Common myeloid progenitor, CD34-positive (primary cell): ENCODE results near the gene RRP1.

Experiments
- CTCF ChIA-PET: fragments of 350-600 bp; sonication (Branson Sonifier 250); formaldehyde crosslinking; loops from one replicate; lab custom pipeline; 2021; ENCODE audit warnings: antibody characterized with exemption; lab: Charles Lee
- POLR2A ChIA-PET: fragments of 350-600 bp; sonication (Branson Sonifier 250); formaldehyde crosslinking; loops from one replicate; lab custom pipeline; 2021; ENCODE audit warnings: antibody characterized with exemption; lab: Charles Lee
- DNase-seq, 3 donors: peaks; one replicate each; pipeline versions ENCODE4 v3.0.0 to v3.0.0-alpha.2; 2013
- H3K27ac ChIP-seq, 2 experiments: 1 replicate in 1 of 2; 2 replicates in 1 of 2; pipeline ENCODE4 v1.7.0; 2013; ENCODE audit warnings: inconsistent platforms in 2 of 2, low read length in 2 of 2, mild to moderate bottlenecking in 2 of 2, low read depth in 1 of 2, moderate library complexity in 1 of 2; ENCODE audit not compliant: severe bottlenecking in 2 of 2, insufficient read depth in 1 of 2, poor library complexity in 1 of 2
- H3K27me3 ChIP-seq, 5 experiments: replicated peaks in 2 of 5; 1 replicate in 3 of 5; 2 replicates in 2 of 5; pipeline versions ENCODE4 v1.6.1 to v1.7.0; 2013; ENCODE audit warnings: low read length in 4 of 5, mild to moderate bottlenecking in 2 of 5, moderate library complexity in 2 of 5, inconsistent platforms in 1 of 5; ENCODE audit not compliant: insufficient read depth in 5 of 5, control insufficient read depth in 4 of 5
- H3K36me3 ChIP-seq, 4 experiments: 1 replicate in 2 of 4; 2 replicates in 2 of 4; pipeline versions ENCODE4 v1.6.1 to v1.7.0; 2013; ENCODE audit warnings: low read length in 3 of 4, control low read depth in 1 of 4, mild to moderate bottlenecking in 1 of 4; ENCODE audit not compliant: control insufficient read depth in 4 of 4, insufficient read depth in 4 of 4
- H3K4me1 ChIP-seq, 4 experiments: 1 replicate in 3 of 4; 2 replicates in 1 of 4; pipeline versions ENCODE4 v1.6.1 to v1.7.1; 2013; ENCODE audit warnings: low read length in 3 of 4, mild to moderate bottlenecking in 3 of 4, control low read depth in 1 of 4, inconsistent platforms in 1 of 4, moderate library complexity in 1 of 4; ENCODE audit not compliant: control insufficient read depth in 4 of 4, insufficient read depth in 4 of 4; ENCODE audit errors: control extremely low read depth in 1 of 4
- H3K4me3 ChIP-seq, 7 experiments: 1 replicate in 4 of 7; 2 replicates in 3 of 7; pipeline versions ENCODE4 v1.5.1 to v1.7.0; 2013; ENCODE audit warnings: mild to moderate bottlenecking in 7 of 7, low read length in 6 of 7, moderate library complexity in 6 of 7, inconsistent platforms in 2 of 7, low read depth in 2 of 7, control low read depth in 1 of 7; ENCODE audit not compliant: insufficient read depth in 4 of 7, control insufficient read depth in 1 of 7; ENCODE audit errors: extremely low read depth in 1 of 7
- H3K9me3 ChIP-seq, 5 experiments: 1 replicate in 4 of 5; 2 replicates in 1 of 5; pipeline versions ENCODE4 v1.6.1 to v1.7.1; 2013; ENCODE audit warnings: low read length in 4 of 5, mild to moderate bottlenecking in 2 of 5, inconsistent platforms in 1 of 5, low read depth in 1 of 5, moderate library complexity in 1 of 5; ENCODE audit not compliant: control insufficient read depth in 4 of 5, insufficient read depth in 2 of 5; ENCODE audit errors: control extremely low read depth in 1 of 5
- WGBS: methylation state at CpG from one replicate; pipeline ENCODE4 v1.1.5; 2013; ENCODE audit not compliant: insufficient coverage; 5-methylcytosine and 5-hydroxymethylcytosine counted together

The RRP1 gene

DNA sequence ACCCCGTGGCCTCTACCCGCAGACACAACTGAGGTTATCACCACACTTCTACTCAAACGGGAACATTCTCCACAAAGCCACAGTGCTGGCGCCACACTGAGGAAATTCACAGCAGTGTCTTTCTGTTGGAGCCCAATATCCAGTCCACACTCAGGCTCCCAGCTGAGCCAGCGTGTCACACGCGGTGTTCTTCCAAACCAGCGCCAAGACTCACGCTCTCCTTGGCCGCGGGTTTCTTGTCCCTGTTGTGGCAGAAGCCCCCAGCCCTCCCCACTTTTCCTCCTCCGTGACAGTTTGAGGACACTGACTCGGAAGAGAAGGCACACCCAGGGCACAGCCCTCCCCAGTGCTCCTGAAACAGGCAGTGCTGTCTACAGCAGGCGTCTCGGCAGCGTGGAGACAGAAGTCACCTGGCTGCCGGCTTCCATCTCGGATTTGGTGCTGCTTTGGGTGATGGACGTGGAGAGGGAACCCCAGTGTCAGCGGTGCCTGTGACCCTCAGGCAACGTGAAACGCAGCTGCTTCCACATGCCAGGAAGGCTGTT, 40.3 kb downstream of the RRP1 start:
- CTCF ChIA-PET: interaction anchor here (1.3 to 2.9 kb wide), 4 partner anchors 11 to 21 kb away, joined by 3 to 10 read pairs (median 4); no protein-coding TSS in a partner anchor
- Histone ChIP-seq H3K27me3 (peaks cover 0 to 15% (median 2%) of the 10 kb centered on the region in 5 experiments), H3K4me1 (peaks cover 0 to 15% (median 10%) of the 10 kb centered on the region in 4 experiments), H3K27ac (no peak overlapping the region), H3K36me3 (no peaks in the 10 kb centered on the region), H3K9me3 (peaks cover 0 to 5% (median 3%) of the 10 kb centered on the region in 5 experiments), H3K4me3 (no peak overlapping the region)
- 75% methylated on average over 22 of the region's 22 CpGs for WGBS
- POLR2A ChIA-PET: interaction anchor here (0.6 kb wide), 1 partner anchor 97 kb away, joined by 3 read pairs; no protein-coding TSS in a partner anchor
- DNase-seq: peak in 2 of 3 donors; percentile 45 to 46

DNA sequence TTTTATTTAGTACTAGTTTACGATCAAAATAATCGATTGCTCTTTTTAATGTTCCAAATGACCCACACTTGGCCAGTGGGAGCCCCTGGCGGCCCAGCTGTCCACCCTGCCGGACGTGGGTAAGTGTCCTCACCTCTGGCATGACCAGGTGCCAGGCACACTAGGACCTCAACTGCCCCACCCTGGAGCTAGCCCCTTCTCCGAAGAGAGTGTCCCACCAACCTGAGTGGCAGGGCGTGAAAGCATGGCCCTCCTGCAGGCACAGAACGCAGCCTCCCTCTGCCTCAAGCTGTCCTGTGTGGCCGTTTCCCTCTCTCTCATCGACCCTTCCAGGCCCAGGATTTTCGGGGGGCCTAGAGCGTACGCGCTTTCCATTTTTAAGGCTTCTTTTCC, 42.8 kb downstream of the RRP1 start:
- H3K36me3 ChIP-seq: no peaks in the 10 kb centered on the region
- peaks cover 0 to 34% (median 24%) of the 10 kb centered on the region in 4 experiments for H3K4me1 ChIP-seq
- H3K4me3 ChIP-seq: no peak overlapping the region
- peaks cover 0 to 12% (median 0%) of the 10 kb centered on the region in 5 experiments for H3K27me3 ChIP-seq
- ChIA-PET POLR2A (no interaction called here), CTCF (interaction anchor here (1.3 to 2.9 kb wide), 2 partner anchors 21 to 123 kb away, joined by 4 to 10 read pairs; no protein-coding TSS in a partner anchor)
- no peak for DNase-seq
- H3K27ac ChIP-seq: no peak overlapping the region
- H3K9me3 ChIP-seq: peaks cover 0 to 5% (median 3%) of the 10 kb centered on the region in 5 experiments
- WGBS: 95% methylated on average over 14 of the region's 14 CpGs

DNA sequence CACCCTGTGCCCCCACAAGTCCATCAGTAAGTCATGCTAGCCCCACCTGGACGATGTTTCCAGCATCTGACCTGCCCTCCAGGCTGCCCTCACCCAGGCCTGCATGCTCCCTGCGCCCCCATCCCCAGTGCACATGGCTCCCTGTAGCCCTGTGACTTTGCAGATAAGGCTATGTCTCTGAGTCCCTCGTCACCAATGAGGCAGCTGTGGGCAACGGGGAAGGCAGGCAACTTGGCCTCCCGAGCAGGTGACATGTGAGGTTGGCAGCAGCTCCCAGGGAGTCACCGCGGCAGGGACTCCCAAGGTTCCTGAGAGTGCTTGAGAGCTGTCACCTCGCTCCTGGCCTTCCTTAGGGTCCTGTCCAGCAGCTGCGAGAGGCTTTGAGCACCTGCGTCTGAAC, 43.3 kb downstream of the RRP1 start:
- Histone ChIP-seq H3K27me3 (peaks cover 0 to 12% (median 0%) of the 10 kb centered on the region in 5 experiments), H3K36me3 (no peaks in the 10 kb centered on the region), H3K4me3 (no peak overlapping the region), H3K27ac (no peak overlapping the region), H3K9me3 (peaks cover 0 to 5% (median 3%) of the 10 kb centered on the region in 5 experiments), H3K4me1 (peaks cover 0 to 34% (median 24%) of the 10 kb centered on the region in 4 experiments)
- CTCF ChIA-PET: interaction anchor here (1.3 to 1.6 kb wide), 2 partner anchors 31 to 122 kb away, joined by 3 to 4 read pairs; no protein-coding TSS in a partner anchor
- 84% methylated on average over 10 of the region's 10 CpGs for WGBS
- no peak for DNase-seq
- POLR2A ChIA-PET: no interaction called here

DNA sequence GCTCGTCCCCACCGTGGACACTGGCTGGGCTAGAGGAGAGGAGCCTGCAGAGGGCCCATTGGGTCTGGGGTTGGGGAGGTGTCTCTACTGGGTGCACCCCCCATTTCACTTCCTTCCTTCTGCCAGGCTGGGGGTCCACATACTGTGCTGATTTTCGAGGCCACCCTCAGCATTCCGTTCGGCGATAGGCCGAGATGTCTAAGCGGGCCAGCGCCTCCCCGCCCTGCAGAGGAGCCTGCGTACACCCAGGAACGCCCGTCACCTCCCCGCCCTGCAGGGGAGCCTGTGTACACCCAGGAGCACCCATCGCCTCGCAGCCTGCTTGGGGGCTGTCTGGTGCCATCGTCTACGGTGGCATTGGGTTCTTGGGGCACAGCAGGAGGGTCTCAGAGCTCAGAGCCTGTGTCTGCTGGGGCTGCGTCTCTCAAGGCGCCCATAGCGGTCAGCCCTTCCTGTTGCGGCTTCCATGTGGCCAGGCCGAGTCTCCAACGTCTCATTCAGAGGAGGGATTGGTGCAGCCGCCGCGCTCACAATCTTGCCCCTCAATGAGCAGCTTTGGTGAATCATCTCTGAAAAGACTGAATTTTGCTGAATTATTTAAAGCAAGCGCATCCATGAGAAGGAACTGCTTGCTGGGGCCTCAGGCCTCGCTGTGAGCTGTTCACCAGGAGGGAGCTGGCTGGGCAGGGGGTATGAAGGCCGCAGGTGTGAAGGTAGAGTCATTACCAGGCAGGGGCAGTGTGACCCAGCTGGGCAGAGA, 44.9 kb downstream of the RRP1 start:
- peaks cover 0 to 12% (median 0%) of the 10 kb centered on the region in 5 experiments for H3K27me3 ChIP-seq
- CTCF ChIA-PET: interaction anchor here (0.7 to 1.8 kb wide), 10 partner anchors 11 to 104 kb away, joined by 3 to 5 read pairs (median 3); no protein-coding TSS in a partner anchor
- H3K4me1 ChIP-seq: peaks cover 0 to 33% (median 28%) of the 10 kb centered on the region in 4 experiments
- POLR2A ChIA-PET: interaction anchor here (1.5 kb wide), 1 partner anchor 39 kb away, joined by 5 read pairs; no protein-coding TSS in a partner anchor
- H3K36me3 ChIP-seq: no peaks in the 10 kb centered on the region
- H3K9me3 ChIP-seq: peaks cover 0 to 5% (median 3%) of the 10 kb centered on the region in 5 experiments
- H3K4me3 ChIP-seq: peak overlapping the region in 6 of 7 experiments; percentile 19 to 58 (median 35)
- H3K27ac ChIP-seq: no peak overlapping the region
- DNase-seq: peak; percentile 57 to 92 (median 87)
- 21% methylated on average over 21 of the region's 30 CpGs for WGBS

DNA sequence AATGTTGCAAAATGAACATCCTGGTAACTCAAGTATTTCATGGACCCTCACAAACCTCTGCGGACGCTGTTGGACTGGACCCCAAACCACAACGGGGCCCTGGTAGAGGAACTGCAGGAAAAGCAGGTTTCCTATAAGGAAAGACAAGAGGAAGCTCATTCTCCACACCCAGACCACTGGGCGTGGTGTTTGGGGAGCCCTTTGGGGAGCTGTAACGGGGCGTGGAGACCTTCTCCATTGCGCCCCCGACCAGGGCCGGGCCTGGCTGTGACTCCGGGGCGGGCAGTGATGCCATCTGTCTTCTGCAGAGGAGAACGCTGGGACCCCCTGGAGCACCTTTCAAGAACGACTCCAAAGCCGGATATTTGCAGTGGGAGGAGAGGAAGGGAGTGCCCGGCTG, 45.7 kb downstream of the RRP1 start:
- Histone ChIP-seq H3K27ac (no peak overlapping the region), H3K4me1 (peaks cover 0 to 30% (median 26%) of the 10 kb centered on the region in 4 experiments), H3K4me3 (peak overlapping the region in 6 of 7 experiments; percentile 20 to 58 (median 46)), H3K36me3 (no peaks in the 10 kb centered on the region), H3K27me3 (peaks cover 0 to 12% (median 0%) of the 10 kb centered on the region in 5 experiments), H3K9me3 (peaks cover 0 to 5% (median 3%) of the 10 kb centered on the region in 5 experiments)
- peak in 2 of 3 donors; percentile 35 to 45 for DNase-seq
- ChIA-PET CTCF (interaction anchor here (0.7 to 2.1 kb wide), 9 partner anchors 9 to 104 kb away, joined by 3 to 7 read pairs (median 3); no protein-coding TSS in a partner anchor), POLR2A (interaction anchor here (1.5 kb wide), 1 partner anchor 38 kb away, joined by 5 read pairs; no protein-coding TSS in a partner anchor)
- 1% methylated on average over 11 of the region's 15 CpGs for WGBS

DNA sequence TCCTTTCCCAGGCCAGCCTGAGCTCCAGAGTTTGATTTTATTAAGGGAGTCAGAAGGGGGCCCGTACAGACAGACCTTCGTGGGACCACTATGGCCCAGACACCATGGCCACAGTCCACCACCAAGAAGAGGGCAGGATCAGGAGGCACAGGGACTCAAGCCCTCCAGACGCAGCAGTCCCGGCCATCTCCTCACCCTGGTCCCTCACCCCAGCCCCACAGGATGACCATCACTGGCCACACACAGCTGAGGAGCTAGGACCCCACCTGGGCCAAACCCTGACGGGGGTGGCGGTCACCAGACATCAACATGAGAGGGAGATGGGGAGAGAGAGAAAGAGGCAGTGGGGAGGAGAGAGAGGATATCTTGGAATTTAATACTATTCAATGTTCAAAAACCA, 46.5 kb downstream of the RRP1 start:
- no peak for DNase-seq
- Histone ChIP-seq H3K9me3 (peaks cover 0 to 5% (median 3%) of the 10 kb centered on the region in 5 experiments), H3K4me1 (peaks cover 0 to 30% (median 26%) of the 10 kb centered on the region in 4 experiments), H3K36me3 (no peaks in the 10 kb centered on the region), H3K27me3 (peaks cover 0 to 8% (median 0%) of the 10 kb centered on the region in 5 experiments), H3K27ac (no peak overlapping the region), H3K4me3 (peak overlapping the region in 4 of 7 experiments; percentile 20 to 55 (median 46))
- WGBS: 90% methylated on average over 2 of the region's 6 CpGs
- CTCF ChIA-PET: interaction anchor here (1.2 to 2.1 kb wide), 6 partner anchors 9 to 103 kb away, joined by 3 to 7 read pairs (median 4); no protein-coding TSS in a partner anchor
- POLR2A ChIA-PET: interaction anchor here (0.6 to 1.2 kb wide), 2 partner anchors 10 to 179 kb away, joined by 3 read pairs; no protein-coding TSS in a partner anchor
